ENCODE data around the gene PSMB11. TPM values are rescaled to one million over a fixed set of nuclear protein-coding genes. Genes with fewer than 3 reads are reported as not detected.
A peak's percentile ranks its signal among the peaks of the same experiment; 100 is the strongest.
"Not testable (repeated sequence)": the region's sequence is repeated elsewhere in the genome, so short reads cannot be mapped to it uniquely, and the experiment has no call there.

The PSMB11 gene
- total RNA-seq, 4 donors from 2014 or later, result not detected

DNA sequence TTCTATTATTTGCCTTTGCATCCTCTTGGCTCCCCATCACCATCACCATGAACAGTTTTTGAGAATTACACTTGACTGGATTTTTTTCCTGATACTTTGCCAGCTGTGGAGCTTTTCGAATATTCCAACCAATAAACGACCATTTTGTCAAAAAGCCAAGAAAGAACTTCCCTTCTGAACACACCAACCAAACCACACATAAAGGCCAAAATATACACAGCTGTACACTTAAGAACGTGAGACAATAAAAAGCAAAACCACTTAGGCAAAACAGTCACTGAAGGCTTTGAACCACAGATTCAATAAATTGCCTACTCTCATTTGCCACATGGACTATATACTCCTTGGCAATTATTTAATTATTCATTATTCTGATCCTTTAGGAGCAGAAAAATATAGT, 33.2 kb upstream of the PSMB11 start:
- H3K36me3 ChIP-seq, result no peaks in the 10 kb centered on the region
- DNase-seq, result no peak
- peaks cover 6 to 41% (median 10%) of the 10 kb centered on the region in 3 donors for H3K4me1 ChIP-seq
- H3K27me3 ChIP-seq, result no peaks in the 10 kb centered on the region
- intact Hi-C loops (cut with DNase I), result no loop called here
- no peak for TF ChIP-seq POLR2A (IDR thresholded peaks at IDR 0.05)
- TF ChIP-seq, protein P1, sequence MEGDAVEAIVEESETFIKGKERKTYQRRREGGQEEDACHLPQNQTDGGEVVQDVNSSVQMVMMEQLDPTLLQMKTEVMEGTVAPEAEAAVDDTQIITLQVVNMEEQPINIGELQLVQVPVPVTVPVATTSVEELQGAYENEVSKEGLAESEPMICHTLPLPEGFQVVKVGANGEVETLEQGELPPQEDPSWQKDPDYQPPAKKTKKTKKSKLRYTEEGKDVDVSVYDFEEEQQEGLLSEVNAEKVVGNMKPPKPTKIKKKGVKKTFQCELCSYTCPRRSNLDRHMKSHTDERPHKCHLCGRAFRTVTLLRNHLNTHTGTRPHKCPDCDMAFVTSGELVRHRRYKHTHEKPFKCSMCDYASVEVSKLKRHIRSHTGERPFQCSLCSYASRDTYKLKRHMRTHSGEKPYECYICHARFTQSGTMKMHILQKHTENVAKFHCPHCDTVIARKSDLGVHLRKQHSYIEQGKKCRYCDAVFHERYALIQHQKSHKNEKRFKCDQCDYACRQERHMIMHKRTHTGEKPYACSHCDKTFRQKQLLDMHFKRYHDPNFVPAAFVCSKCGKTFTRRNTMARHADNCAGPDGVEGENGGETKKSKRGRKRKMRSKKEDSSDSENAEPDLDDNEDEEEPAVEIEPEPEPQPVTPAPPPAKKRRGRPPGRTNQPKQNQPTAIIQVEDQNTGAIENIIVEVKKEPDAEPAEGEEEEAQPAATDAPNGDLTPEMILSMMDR (IDR thresholded peaks at IDR 0.05), result no peak
- H3K27ac ChIP-seq, result peak overlapping the region in 1 of 4 donors; percentile 88
- no peaks in the 10 kb centered on the region for H3K9me3 ChIP-seq
- no peak overlapping the region for H3K4me3 ChIP-seq
- 33 to 34% methylated on average over 3 of the region's 3 CpGs for WGBS, 2 donors

DNA sequence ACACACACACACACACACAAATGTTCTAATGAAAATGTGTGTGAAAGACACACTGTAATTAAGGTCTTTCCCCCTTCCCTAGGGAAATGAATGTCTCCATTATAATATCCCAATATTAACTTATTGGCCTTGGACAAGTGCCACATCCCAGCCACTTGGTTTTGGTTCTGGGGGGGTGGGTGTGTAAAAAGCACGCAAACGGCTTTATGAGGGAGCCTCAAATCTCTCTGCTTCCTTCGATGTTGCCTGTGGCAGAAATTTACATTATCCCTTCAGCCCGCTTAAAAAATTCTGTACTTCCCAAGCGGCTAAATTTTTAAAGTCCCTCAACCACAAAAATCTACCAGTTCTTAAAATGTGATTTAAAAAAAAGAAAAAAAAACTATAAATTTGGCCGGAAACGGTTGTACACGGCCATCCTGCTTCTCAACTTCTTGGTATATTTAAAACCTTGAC, 32.5 kb upstream of the PSMB11 start:
- peaks cover 6 to 41% (median 10%) of the 10 kb centered on the region in 3 donors for H3K4me1 ChIP-seq
- H3K9me3 ChIP-seq, result no peaks in the 10 kb centered on the region
- peak overlapping the region; percentile 46 to 82 (median 54) for H3K4me3 ChIP-seq
- DNase-seq, result no peak
- no peaks in the 10 kb centered on the region for H3K36me3 ChIP-seq
- WGBS, 2 donors, result 18 to 21% methylated on average over 8 of the region's 8 CpGs
- intact Hi-C loops (cut with DNase I), result no loop called here
- TF ChIP-seq, protein P1 (IDR thresholded peaks at IDR 0.05), result no peak
- TF ChIP-seq POLR2A (IDR thresholded peaks at IDR 0.05), result no peak
- H3K27ac ChIP-seq, result peak overlapping the region; percentile 77 to 91 (median 88)
- H3K27me3 ChIP-seq, result no peaks in the 10 kb centered on the region

DNA sequence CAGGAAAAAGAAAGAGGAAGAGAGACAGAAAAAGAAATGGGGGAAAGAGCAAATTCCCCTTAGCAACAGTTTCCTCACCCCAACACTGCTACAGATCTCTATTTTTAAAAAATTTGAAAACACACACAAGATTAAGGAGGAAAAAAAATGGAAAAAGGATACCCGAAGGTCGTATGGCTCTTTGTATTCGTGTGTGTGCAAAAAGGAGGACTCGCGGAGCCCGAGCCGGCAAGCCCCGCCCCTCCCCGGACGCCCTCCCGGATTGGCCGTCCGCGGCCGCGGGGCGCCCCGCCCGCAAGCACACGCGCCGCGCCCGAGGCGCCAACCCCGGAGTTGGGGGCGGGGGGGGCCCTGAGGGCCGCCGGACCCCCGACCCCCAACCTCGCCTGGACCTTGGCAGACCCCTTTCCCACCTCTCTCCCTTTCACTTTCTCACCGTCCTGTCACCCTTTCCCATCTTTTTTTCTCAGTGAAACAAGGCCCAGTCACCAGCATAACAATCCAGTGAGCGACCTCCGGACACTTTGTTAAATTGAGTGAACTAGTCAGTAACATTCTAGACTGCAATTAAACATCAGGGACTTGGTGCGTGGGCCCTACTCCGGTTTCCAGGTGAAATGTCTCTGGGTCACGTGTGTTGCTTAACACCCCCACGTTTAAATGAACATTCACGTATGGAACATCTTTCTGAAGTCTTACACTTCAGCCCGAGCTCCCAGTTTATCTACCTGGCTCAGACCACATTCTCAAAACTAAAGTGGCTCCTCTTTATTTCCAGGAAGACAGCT, 31.9 kb upstream of the PSMB11 start, which contains the start of gene C14orf93:
C14orf93 (minus strand) TSS at position 205 of the 788 bp plus-strand sequence. CDS start 11,120 bp downstream, outside the sequence.
- peak in 1 of 4 donors; percentile 32 for TF ChIP-seq POLR2A (IDR thresholded peaks at IDR 0.05)
- TF ChIP-seq, protein P1 (IDR thresholded peaks at IDR 0.05), result peak in 1 of 6 experiments; percentile 1
- intact Hi-C loops (cut with DNase I), result no loop called here
- Histone ChIP-seq H3K4me1 (peaks cover 6 to 41% (median 10%) of the 10 kb centered on the region in 3 donors), H3K9me3 (no peaks in the 10 kb centered on the region), H3K27ac (peak within 1 kb of the TSS; percentile 77 to 91 (median 88)), H3K27me3 (no peaks in the 10 kb centered on the region), H3K4me3 (peak within 1 kb of the TSS; percentile 46 to 82 (median 54)), H3K36me3 (no peaks in the 10 kb centered on the region)
- no peak for DNase-seq
- 1 to 3% methylated on average over 35 to 37 of the region's 40 CpGs for WGBS, 2 donors

DNA sequence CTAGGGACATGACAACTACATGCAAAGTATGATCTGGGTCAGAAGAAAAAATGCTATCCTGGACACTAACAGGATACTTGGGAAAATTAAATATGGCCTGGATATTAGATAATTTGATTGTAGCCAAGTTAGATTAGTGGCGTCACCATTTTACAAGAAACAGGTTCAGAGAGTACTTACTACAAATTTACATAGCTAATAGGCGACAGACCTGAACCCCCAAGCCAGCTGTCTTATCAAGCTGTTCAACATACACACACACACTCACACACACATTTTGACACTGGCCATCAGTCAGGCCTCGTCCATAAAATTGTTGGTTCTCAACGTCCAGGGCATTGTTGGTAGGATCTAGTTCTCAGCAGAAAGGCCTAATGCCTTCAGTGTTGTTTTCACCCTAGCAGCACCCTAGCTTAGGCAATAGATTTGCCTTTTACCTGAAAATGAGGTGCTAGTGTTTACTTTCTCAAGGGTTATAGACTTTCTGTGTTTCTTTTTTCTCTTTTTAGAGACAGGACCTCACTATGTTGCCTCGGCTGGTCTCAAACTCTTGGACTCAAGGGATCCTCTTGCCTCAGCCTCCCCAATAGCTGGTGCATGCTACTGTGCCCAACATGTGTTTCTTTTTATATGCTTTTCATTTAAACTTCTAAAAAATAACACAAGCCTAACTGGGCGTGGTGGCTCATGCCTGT, 28.8 kb upstream of the PSMB11 start:
- no peak overlapping the region for H3K27ac ChIP-seq
- intact Hi-C loops (cut with DNase I), result no loop called here
- TF ChIP-seq, protein P1 (IDR thresholded peaks at IDR 0.05), result no peak
- no peak for TF ChIP-seq POLR2A (IDR thresholded peaks at IDR 0.05)
- 82 to 83% methylated on average over 6 of the region's 6 CpGs for WGBS, 2 donors
- no peaks in the 10 kb centered on the region for H3K27me3 ChIP-seq
- no peak for DNase-seq
- peaks cover 0 to 22% (median 0%) of the 10 kb centered on the region in 3 donors for H3K4me1 ChIP-seq
- no peaks in the 10 kb centered on the region for H3K36me3 ChIP-seq
- H3K9me3 ChIP-seq, result no peaks in the 10 kb centered on the region
- H3K4me3 ChIP-seq, result no peak overlapping the region

DNA sequence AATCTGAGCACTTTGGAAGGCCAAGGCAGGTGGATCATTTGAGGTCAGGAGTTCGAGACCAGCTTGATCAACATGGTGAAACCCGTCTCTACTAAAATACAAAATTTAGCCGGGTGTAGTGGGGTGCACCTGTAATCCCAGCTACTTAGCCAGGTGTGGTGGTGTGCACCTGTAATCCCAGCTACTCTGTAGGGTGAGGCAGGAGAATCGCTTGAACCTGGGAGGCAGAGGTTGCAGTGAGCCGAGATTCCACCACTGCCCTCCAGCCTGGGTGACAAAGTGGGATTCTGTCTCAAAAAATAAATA, 28.3 kb upstream of the PSMB11 start:
- H3K4me3 ChIP-seq; H3K27me3 ChIP-seq; H3K27ac ChIP-seq; intact Hi-C loops (cut with DNase I); H3K9me3 ChIP-seq; DNase-seq; H3K36me3 ChIP-seq: not testable (repeated sequence)
- peaks cover 0 to 17% (median 0%) of the 10 kb centered on the region in 3 donors for H3K4me1 ChIP-seq
- 88 to 93% methylated on average over 5 of the region's 5 CpGs for WGBS, 2 donors
